HG02763 (cell line): ENCODE measurements around the gene FZD2.
"Not testable (repeated sequence)": the region's sequence is repeated elsewhere in the genome, so short reads cannot be mapped to it uniquely, and the experiment has no call there.

Experiments
- ATAC-seq: cut with Tn5 transposase; IDR thresholded peaks from one replicate; pipeline ENCODE4 v1.9.1; 2021; ENCODE audit warnings: mild to moderate bottlenecking, moderate library complexity; ENCODE audit not compliant: unreplicated experiment

FZD2 gene

GRCh38 chr17:44546671-44547606 lies 10.3 kb upstream of the FZD2 start:
- no peak for ATAC-seq

DNA sequence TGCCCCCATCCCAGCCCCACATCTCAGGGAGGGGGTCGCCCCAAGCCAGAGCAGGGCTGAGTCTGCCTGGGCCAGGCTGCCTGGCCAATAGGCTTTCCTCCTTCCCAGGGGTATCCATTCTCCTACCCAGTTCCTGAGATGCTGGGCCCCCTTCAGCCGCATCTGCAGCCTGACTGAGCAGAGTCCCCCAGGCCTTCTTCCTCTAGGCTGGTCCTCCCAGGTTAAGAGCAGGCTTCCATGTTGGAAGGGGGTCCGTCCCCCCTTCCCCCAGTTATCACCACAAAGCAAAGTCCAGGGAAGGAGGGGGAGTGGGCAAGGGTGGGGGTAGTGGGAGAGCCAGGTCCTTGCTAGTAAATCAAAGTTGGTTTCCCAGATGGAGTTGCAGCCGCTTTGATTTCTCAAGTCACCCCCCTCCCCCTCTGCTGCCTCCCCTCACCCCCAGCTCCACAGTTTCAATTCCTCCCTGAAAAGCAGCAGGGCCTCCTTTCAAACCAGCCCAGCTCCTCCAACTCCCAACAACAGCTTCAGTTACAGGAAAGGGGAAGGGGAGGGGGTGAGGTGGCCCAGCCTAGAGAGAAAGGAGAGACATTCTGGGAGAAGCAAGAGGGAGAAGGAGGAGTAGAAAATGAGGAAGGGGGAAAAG lies 9.5 kb upstream of the FZD2 start:
- no peak for ATAC-seq

GRCh38 chr17:44548376-44549230 lies 8.7 kb upstream of the FZD2 start:
- no peak for ATAC-seq

DNA sequence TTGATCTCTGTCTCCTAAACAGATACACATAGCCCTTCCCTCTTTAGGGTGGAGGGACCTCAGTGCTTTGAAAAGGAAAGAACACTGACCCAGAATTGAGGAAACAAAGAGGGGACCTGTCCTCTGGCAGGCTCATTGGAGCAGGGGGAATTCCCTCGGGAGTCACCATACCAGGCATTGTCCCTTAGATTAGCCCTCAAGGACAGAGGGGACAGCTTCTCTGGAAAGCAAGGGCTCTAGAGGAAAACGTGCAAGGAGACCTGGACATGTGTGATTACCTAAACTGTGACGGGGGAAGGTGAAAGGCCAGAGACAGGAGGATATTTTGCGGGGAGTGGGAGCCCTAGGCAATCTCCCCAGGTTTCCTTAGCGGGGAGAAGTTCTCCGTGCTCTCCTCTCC lies 7.6 kb upstream of the FZD2 start:
- ATAC-seq, result no peak

DNA sequence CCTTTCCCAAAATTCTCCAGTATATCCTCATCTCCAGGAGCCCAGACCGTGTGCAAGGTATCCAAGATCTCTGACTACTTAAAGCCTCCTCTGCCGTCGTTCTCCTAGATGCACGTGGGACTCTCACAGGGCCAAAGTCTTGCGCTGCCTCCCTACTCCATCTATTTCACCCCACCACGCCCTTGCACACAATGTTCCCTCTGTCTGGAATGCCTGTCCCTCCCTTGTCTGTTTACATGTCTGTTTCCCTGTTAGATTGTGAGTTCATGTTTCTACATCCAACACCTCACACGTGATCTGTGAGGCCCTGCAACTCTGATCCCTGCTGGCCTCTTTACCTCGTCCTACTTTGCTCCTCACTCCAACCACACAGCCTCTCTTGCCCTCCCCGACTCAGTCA lies 4.9 kb upstream of the FZD2 start:
- ATAC-seq, result no peak

DNA sequence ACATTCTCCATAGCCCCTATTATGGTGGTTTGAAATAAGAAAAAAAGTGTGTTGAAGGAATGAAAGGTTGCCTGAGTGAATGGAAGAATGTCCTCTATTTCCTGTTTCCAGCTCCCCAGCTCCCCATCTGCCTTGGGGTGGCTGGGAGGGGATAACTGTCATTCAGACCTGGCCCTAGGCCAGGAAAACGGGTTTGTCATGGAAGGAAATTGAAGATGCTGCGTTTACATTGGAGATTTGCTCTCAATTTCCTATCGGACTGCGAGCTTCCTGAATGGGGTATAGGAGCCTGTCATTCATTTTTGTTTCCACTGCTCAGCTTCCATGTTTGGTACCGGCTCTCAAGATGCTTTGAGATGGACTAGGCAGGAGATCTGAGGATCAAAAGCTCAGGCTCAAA lies 2.2 kb upstream of the FZD2 start:
- ATAC-seq, result no peak

GRCh38 chr17:44556166-44556831 lies 985 bp upstream of the FZD2 start:
- no peak for ATAC-seq

GRCh38 chr17:44557651-44558285 lies 484 bp downstream of the FZD2 start:
- ATAC-seq, result no peak

GRCh38 chr17:44558334-44558709 lies 1.0 kb downstream of the FZD2 start:
- ATAC-seq, result no peak

- ATAC-seq, result no peak
Measured at GRCh38 chr17:44558710-44559633, 1.7 kb downstream of the FZD2 start.

DNA sequence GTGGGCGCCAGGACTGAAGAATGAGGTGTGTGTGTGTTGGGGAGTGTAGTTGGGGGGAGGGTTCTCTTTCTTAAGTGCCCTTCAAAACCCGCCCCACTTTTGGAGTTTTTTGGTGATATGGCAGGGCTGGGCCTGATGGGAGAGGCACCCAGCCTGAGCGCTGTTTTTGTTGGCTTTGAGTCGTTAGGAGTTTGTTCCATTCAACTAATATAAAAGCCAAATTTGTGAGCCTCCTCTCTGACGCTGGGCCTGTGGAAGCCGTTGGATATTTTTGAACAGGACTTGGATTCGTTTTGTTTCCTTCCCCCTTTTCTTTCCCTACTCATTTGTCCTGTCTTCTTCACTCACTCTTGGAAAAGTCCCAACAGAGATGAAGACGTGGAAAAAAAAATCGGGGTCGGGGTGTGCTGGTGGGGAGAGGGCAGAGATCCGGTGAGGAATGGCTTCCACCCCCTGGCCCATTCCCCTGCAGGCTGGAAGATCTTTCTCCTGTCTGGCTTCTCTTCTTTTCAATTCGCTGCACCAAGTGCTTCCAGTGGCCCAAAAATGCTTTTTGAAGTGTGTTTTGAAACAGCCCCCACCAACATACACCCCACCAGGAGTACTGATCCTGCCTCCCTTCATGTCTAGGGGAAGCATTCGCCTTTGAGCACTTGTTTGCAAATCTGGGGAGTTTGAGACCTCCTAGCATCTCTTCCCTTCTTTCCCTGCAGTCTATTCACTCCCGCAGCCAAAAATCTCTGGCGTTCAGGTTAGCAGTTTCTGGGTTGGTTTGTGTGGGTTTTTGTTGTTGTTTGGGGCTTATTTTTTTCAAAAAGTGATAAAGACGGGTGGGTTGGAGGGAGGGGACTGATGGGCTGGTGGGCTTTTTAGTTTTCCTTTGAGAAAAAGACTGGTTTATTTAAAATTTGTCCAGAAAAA lies 2.6 kb downstream of the FZD2 start:
- no peak for ATAC-seq

DNA sequence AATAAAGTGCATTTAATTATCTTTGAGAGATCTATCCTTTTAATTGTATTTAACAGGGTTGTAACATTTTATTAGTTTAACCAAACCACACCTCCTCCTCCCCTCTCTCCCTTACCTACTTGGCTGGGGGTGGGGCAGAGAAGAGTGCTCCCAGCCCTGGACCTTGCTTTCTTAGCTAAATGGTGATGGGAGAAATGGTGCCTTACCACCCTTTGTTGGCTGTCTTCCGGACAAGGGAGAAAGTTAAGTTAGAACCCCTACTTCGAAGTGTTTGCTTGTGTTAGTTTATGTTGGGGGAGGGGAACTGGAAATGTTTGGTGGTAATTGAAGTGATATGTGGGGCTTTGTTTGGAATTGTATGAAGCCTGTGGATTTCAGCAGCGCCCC lies 3.9 kb downstream of the FZD2 start:
- ATAC-seq, result no peak

- no peak for ATAC-seq
Measured at GRCh38 chr17:44564429-44564828, 7.1 kb downstream of the FZD2 start.

GRCh38 chr17:44565866-44566443 lies 8.7 kb downstream of the FZD2 start:
- no peak for ATAC-seq

DNA sequence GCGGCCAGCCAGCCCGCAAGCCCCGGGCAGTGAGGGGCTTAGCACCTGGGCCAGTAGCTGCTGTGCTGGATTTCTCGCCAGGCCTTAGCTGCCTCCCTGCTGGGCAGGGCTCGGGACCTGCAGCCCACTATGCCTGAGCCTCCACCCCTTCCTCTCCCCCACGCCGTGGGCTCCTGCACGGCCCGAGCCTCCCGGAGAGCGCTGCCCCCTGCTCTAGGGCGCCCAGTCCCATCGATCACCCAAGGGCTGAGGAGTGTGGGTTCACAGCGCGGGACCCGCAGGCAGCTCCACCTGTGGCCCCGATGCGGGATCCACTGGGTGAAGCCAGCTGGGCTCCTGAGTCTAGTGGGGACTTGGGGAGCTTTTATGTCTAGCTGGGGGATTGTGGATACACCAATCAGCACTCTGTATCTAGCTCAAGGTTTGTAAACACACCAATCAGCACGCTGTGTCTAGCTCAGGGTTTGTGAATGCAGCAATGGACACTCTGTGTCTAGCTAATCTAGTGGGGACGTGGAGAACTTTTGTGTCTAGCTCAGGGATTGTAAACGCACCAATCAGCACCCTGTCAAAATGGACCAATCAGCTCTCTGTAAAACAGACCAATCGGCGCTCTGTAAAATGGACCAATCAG lies 11.1 kb downstream of the FZD2 start:
- not testable (repeated sequence) for ATAC-seq

DNA sequence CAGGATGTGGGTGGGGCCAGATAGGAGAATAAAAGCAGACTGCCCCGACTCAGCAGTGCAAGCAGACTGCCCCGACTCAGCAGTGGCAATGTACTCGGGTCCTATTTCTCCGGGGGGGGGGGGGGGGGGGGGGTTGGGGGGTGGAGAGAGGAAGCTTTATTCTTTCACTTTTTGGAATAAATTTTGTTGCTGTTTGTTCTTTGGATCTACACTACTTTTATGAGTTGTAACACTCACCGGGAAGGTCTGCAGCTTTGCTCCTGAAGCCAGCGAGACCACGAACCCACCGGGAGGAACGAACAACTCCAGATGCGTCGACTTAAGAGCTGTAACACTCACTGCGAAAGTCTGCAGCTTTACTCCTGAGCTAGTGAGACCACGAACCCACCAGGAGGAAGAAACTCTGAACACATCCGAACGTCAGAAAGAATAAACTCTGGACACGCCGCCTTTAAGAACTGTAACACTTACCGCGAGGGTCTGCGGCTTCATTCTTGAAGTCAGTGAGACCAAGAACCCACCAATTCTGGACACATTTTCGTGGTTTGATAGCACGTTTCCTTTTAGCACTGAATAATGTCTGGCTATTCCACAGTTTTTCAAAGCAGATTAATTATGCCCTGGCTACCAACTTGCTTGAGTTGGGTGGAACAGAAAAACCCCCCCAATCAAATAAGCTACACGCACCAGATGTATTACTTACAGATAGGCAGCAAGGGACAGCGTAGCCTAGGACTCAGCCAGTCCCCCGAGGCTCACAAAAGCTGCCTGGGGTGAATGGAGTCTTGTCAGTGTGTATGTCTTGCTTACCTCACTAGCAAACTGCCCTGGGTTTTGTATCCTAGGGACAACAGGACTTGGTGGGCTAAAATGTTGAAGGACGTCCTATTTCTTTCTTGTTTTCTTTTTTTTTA lies 11.9 kb downstream of the FZD2 start:
- no peak for ATAC-seq
